ENCODE data around the gene NATD1. TPM values are rescaled to one million over a fixed set of nuclear protein-coding genes. Genes with fewer than 3 reads are reported as not detected.

NATD1 gene
- total RNA-seq, 1 experiment from 2014 or later, result 3.1 TPM

GRCh38 chr17:21271454-21272183 is 18.4 kb upstream of the NATD1 start:
- TF ChIP-seq RAD21 (IDR thresholded peaks at IDR 0.05; ENCODE audit: low read depth) (no peak), YY1 (IDR thresholded peaks at IDR 0.05; ENCODE audit: extremely low read depth, insufficient replicate concordance, low read depth, low read length) (no peak), ELF1 (IDR thresholded peaks at IDR 0.05; ENCODE audit: borderline replicate concordance, low read depth) (no peak), TCF7L2 (IDR thresholded peaks at IDR 0.05; ENCODE audit: borderline replicate concordance, extremely low read depth, insufficient read depth, insufficient read length) (no peak)

GRCh38 chr17:21269394-21269793 is 16.2 kb upstream of the NATD1 start:
- Histone ChIP-seq H3K9ac (ENCODE audit: low read length) (no peak overlapping the region), H3K36me3 (ENCODE audit: control insufficient read depth in 1 of 2, insufficient read depth in 2 of 2, low read length in 2 of 2) (no peaks in the 10 kb centered on the region), H3K27ac (ENCODE audit: low read depth, low read length) (no peak overlapping the region), H3K4me1 (ENCODE audit: control insufficient read depth in 1 of 2, insufficient read depth in 2 of 2, low read length in 2 of 2) (peaks cover 0 to 9% of the 10 kb centered on the region in 2 experiments; a peak in 1 of 4 replicates), H3K27me3 (ENCODE audit: insufficient read depth, low read length) (no peaks in the 10 kb centered on the region), H2AFZ (ENCODE audit: low read depth, low read length, poor library complexity, severe bottlenecking) (no peak overlapping the region), H3K4me2 (ENCODE audit: low read length) (no peak overlapping the region), H3K9me2 (ENCODE audit: insufficient read depth) (no peaks in the 10 kb centered on the region), H4K20me1 (ENCODE audit: insufficient read depth) (no peaks in the 10 kb centered on the region), H3K4me3 (replicated peaks in 1 of 2; ENCODE audit: low read depth in 1 of 2, low read length in 2 of 2) (no peak overlapping the region), H3K79me2 (ENCODE audit: insufficient read depth, low read length) (no peaks in the 10 kb centered on the region), H3K9me3 (ENCODE audit: control insufficient read depth in 1 of 2, insufficient read depth in 1 of 2, low read depth in 1 of 2, low read length in 2 of 2) (no peaks in the 10 kb centered on the region)
- CTCF ChIA-PET, result interaction anchor here (1.4 kb wide), 1 partner anchor 11 kb away, joined by 4 read pairs; no protein-coding TSS in a partner anchor
- TF ChIP-seq ZBTB33 (IDR thresholded peaks at IDR 0.05; ENCODE audit: extremely low read depth, insufficient replicate concordance, low read length), result no peak
- no peak for TF ChIP-seq REST (IDR thresholded peaks at IDR 0.05; ENCODE audit: low read depth)
- TF ChIP-seq EGR1 (IDR thresholded peaks at IDR 0.05; ENCODE audit: low read depth), result no peak
- TF ChIP-seq JUND (IDR thresholded peaks at IDR 0.05), result no peak
- intact Hi-C loops (cut with micrococcal nuclease), result no loop called here
- ATAC-seq, result no peak
- BruUV-seq (replicated peaks), result no TSS peak
- RAD21 ChIA-PET (ENCODE audit: low non-redundant PET in 1 of 2, low total read pairs in 2 of 2, uncharacterized antibody in 2 of 2, unreplicated experiment in 2 of 2), result no interaction called here
- POLR2A ChIA-PET, result no interaction called here
- DNase-seq (ENCODE audit: low read depth, low spot score), result no peak

More at GRCh38 chr17:21271454-21272183, 18.4 kb upstream of the NATD1 start:
- no TSS peak for BruUV-seq (replicated peaks)
- peaks cover 8 to 28% of the 10 kb centered on the region in 2 experiments for H3K4me1 ChIP-seq (ENCODE audit: control insufficient read depth in 1 of 2, insufficient read depth in 2 of 2, low read length in 2 of 2)
- no peaks in the 10 kb centered on the region for H3K79me2 ChIP-seq (ENCODE audit: insufficient read depth, low read length)
- no peak overlapping the region for H3K4me2 ChIP-seq (ENCODE audit: low read length)
- no peaks in the 10 kb centered on the region for H3K9me2 ChIP-seq (ENCODE audit: insufficient read depth)
- H2AFZ ChIP-seq (ENCODE audit: low read depth, low read length, poor library complexity, severe bottlenecking), result no peak overlapping the region
- H3K36me3 ChIP-seq (ENCODE audit: control insufficient read depth in 1 of 2, insufficient read depth in 2 of 2, low read length in 2 of 2), result no peaks in the 10 kb centered on the region
- ATAC-seq, result no peak
- H3K4me3 ChIP-seq (replicated peaks in 1 of 2; ENCODE audit: low read depth in 1 of 2, low read length in 2 of 2), result no peak overlapping the region
- no peak for DNase-seq (ENCODE audit: low read depth, low spot score)
- no peak overlapping the region for H3K27ac ChIP-seq (ENCODE audit: low read depth, low read length)
- intact Hi-C loops (cut with micrococcal nuclease), result no loop called here
- RAD21 ChIA-PET (ENCODE audit: low non-redundant PET in 1 of 2, low total read pairs in 2 of 2, uncharacterized antibody in 2 of 2, unreplicated experiment in 2 of 2), result no interaction called here
- POLR2A ChIA-PET, result no interaction called here
- H4K20me1 ChIP-seq (ENCODE audit: insufficient read depth), result no peaks in the 10 kb centered on the region
- H3K9ac ChIP-seq (ENCODE audit: low read length), result no peak overlapping the region
- H3K9me3 ChIP-seq (ENCODE audit: control insufficient read depth in 1 of 2, insufficient read depth in 1 of 2, low read depth in 1 of 2, low read length in 2 of 2), result no peaks in the 10 kb centered on the region
- H3K27me3 ChIP-seq (ENCODE audit: insufficient read depth, low read length), result no peaks in the 10 kb centered on the region
- CTCF ChIA-PET, result no interaction called here
